NCI-H2196 treated with DMSO at 0.1 percent for 48 hours (cell line): ENCODE measurements around the gene TTC32.

Experiments used
- DNase-seq: peaks from one replicate; lab custom pipeline; 2025; ENCODE audit not compliant: unreplicated experiment; lab: John Stamatoyannopoulos, UW

TTC32 gene

GRCh38 chr2:19854596-19855541 is 46.9 kb downstream of the TTC32 start:
- no peak for DNase-seq

- no peak for DNase-seq
Measured at GRCh38 chr2:19851116-19851695, 50.6 kb downstream of the TTC32 start.

GRCh38 chr2:19850056-19851050 is 51.4 kb downstream of the TTC32 start:
- no peak for DNase-seq

- DNase-seq = no peak
Measured at GRCh38 chr2:19848952-19849351, 52.8 kb downstream of the TTC32 start.

DNA sequence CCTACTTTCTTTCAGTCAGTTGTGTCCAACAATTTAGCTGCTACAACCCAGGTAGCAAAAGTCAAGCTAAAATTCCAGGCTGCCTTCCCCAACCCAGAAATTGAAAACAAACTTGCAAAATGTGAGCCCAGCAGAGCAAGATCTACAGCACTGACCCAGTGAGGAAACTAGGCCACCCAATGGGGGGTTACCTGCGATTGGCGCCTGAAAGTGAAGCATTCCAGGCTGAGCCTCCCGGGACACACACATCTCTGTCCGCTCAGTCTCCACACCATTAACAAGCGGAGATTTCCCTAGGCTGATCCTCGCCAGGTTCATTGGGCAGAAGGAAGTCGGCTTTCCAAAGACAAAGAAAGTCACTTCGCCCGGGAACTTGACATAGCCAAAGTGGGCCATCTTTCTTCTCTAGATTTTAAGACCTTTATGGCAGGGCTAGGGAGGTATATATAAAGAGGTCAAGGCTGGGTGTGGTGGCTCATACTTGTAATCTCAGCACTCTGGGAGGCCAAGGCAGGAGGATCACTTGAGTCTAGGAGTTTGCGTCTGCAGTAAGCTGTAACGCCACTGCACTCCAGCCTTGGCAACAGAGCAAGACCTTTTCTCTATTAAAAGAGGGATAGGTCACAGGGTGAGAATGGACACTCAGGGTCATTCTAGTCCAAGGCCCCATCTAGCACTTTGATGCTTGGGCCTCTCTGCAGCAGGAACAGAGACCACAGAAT is 53.6 kb downstream of the TTC32 start:
- DNase-seq = no peak

DNA sequence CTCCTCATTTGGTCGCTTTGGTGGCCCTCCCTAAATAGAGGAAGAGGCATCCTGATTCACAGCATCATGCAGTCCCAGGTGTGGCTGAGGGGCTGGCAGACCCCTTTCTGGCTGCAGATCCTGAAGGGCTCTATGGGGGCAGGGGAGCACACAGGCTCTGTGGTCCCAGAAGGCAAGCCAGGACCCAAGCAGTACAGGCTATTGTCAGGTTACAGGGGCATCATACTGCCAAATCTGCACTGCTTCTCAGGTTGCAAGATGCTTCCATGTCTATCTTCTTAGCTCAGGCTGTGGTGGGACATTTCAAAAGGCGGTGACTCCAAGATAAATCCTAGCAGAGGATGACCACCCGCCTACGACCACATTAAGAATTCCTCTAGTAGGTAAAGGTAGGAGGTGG is 54.3 kb downstream of the TTC32 start:
- no peak for DNase-seq
